AG04450 (cell line): ENCODE results near the gene RALBP1. TPM values are rescaled to one million over a fixed set of nuclear protein-coding genes. Genes with fewer than 3 reads are reported as not detected.
"Not testable (repeated sequence)": the region's sequence is repeated elsewhere in the genome, so short reads cannot be mapped to it uniquely, and the experiment has no call there.

ENCODE experiments used
- CTCF ChIA-PET: fragments of 300-600, 350-600 bp; formaldehyde crosslinking; extraction: SDS; loops from one replicate; lab custom pipeline; 2022; ENCODE audit warnings: antibody characterized with exemption, inconsistent platforms; lab: Charles Lee
- POLR2A ChIA-PET: fragments of 350-600 bp; formaldehyde crosslinking; extraction: SDS; loops from one replicate; lab custom pipeline; 2021; ENCODE audit warnings: antibody characterized with exemption, inconsistent platforms; lab: Yijun Ruan, JAX
- DNase-seq: peaks from one replicate; pipeline ENCODE4 v3.0.0-alpha.2; 2011; ENCODE audit warnings: low read depth, low spot score
- H3K27ac ChIP-seq: one replicate; pipeline ENCODE4 v1.5.1; 2012; ENCODE audit warnings: low read depth, low read length, control low read depth
- H3K27me3 ChIP-seq: one replicate; pipeline ENCODE4 v1.6.0; 2012; ENCODE audit warnings: low read length; ENCODE audit not compliant: control insufficient read depth, insufficient read depth
- H3K4me3 ChIP-seq: 2 replicates; pipeline ENCODE4 v1.5.1; 2011; ENCODE audit warnings: mild to moderate bottlenecking, low read depth, low read length, control low read depth
- H3K9me3 ChIP-seq: 2 replicates; pipeline ENCODE4 v1.5.1; 2012; ENCODE audit warnings: low read length; ENCODE audit not compliant: control insufficient read depth, insufficient read depth
- CTCF ChIP-seq: IDR thresholded peaks from 2 replicates; pipeline ENCODE4 v1.5.1; 2011; ENCODE audit warnings: low read depth, low read length, control low read depth, inconsistent platforms
- polyA minus RNA-seq: library from RNA; depleted of rRNA, polyadenylated mRNA; stranded (reverse); fragments of >200 nt; gene quantifications from 2 replicates; pipeline ENCODE4 v1.2.3, GENCODE V29; 2011; rRNA and poly(A)+ RNA removed
- polyA plus RNA-seq: library from polyadenylated mRNA; depleted of rRNA; stranded (reverse); fragments of >200 nt; gene quantifications from 2 replicates; pipeline ENCODE4 v1.2.3, GENCODE V29; 2011; rRNA removed

RALBP1 gene
- polyA plus RNA-seq, result 49.1 and 59.8 TPM in 2 replicates
- polyA minus RNA-seq, result 34.6 and 35.6 TPM in 2 replicates

GRCh38 chr18:9474983-9475642 lies at the start of gene RALBP1:
RALBP1 (plus strand) TSS chr18:9475513; CDS start chr18:9513046, 37,533 bp downstream.
- peak; percentile 99 for DNase-seq
- Histone ChIP-seq H3K9me3 (peaks cover 9% of the 10 kb centered on the region), H3K27ac (peak within 1 kb of the TSS; percentile 84), H3K4me3 (peak within 1 kb of the TSS; percentile 97), H3K27me3 (no peaks in the 10 kb centered on the region)
- ChIA-PET POLR2A (no interaction called here), CTCF (interaction anchor here (0.6 to 0.7 kb wide), 2 partner anchors 42 to 1430 kb away, joined by 3 read pairs; no protein-coding TSS in a partner anchor)
- 0 out of 2 replicates have a peak, but pooled peaks have one; percentile 0 for TF ChIP-seq CTCF

GRCh38 chr18:9426753-9427152 lies 48.6 kb upstream of the RALBP1 start:
- Histone ChIP-seq H3K9me3 (peaks cover 15% of the 10 kb centered on the region; the same call in 1 of the 2 replicates), H3K27ac (no peak overlapping the region), H3K27me3 (no peaks in the 10 kb centered on the region), H3K4me3 (no peak overlapping the region)
- no peak for TF ChIP-seq CTCF
- no peak for DNase-seq
- POLR2A ChIA-PET, result no interaction called here
- CTCF ChIA-PET, result no interaction called here

DNA sequence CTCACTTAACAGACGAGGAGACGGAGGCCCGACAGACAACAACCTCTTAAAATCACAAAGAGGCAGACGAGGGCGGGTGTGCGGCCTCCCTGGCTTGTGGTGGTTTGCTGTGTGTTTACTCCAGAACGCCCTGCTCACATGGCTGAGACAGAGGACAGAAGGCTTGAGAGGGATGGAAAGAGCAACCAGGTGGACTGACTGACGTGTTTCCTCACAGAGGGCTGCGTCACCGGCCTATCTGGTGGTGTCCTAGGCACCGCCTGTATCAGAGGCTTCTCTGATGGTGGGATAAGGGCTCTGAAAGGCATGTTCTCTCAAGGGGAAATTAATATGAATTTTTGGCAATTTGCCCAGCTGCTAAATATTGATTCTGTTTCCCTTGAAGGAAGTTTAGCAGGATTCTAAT lies 47.0 kb upstream of the RALBP1 start:
- CTCF ChIA-PET, result no interaction called here
- Histone ChIP-seq H3K9me3 (peaks cover 15% of the 10 kb centered on the region; the same call in 1 of the 2 replicates), H3K27me3 (no peaks in the 10 kb centered on the region), H3K27ac (no peak overlapping the region), H3K4me3 (no peak overlapping the region)
- POLR2A ChIA-PET, result no interaction called here
- no peak for DNase-seq
- TF ChIP-seq CTCF, result no peak

DNA sequence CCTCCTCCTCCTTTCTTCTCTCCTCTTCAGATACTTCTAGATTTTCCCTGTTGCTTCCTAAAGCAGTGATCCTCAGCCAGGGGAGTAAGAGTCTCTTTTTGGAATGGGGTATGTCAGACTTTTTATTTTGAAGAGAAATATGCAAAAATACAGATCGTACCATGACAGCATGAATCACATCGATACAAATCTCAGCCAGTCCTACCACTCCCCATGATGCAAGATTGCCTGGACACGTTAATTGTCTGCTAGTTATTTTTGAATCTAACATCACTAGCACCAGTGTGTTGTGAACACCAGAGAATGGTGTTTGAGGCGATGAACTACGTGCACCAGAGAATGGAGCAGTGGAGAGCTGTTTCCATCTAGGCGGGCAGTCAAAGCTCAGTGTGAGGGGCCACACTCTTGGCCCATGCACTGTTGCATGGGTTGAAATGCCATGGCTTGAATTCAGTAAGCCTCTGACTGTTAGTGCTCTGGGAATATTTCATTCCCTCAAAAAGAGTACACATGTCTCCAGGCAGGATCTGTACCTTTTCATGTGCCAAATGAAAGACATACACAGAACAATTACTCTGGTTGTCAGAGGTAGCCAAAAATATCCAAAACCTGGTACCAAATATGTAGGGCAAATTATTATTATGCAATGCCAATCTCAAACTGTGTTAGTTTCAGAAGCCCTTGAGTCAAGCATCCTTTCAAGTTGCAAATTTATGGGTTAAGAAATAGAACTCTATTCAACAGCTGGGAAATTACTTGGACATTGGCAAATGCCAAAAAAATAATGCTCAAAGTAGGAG lies 46.3 kb upstream of the RALBP1 start:
- ChIA-PET POLR2A (no interaction called here), CTCF (no interaction called here)
- H3K9me3 ChIP-seq, result peaks cover 9% of the 10 kb centered on the region
- TF ChIP-seq CTCF, result no peak
- no peak overlapping the region for H3K27ac ChIP-seq
- DNase-seq, result no peak
- no peaks in the 10 kb centered on the region for H3K27me3 ChIP-seq
- H3K4me3 ChIP-seq, result no peak overlapping the region

- POLR2A ChIA-PET, result no interaction called here
- Histone ChIP-seq H3K27me3 (no peaks in the 10 kb centered on the region), H3K9me3 (peaks cover 4% of the 10 kb centered on the region), H3K4me3 (no peak overlapping the region), H3K27ac (no peak overlapping the region)
- no peak for DNase-seq
- CTCF ChIA-PET, result no interaction called here
- no peak for TF ChIP-seq CTCF
Observed at GRCh38 chr18:9429662-9429993, 45.7 kb upstream of the RALBP1 start.

- DNase-seq, H3K27ac ChIP-seq, H3K4me3 ChIP-seq, H3K27me3 ChIP-seq, POLR2A ChIA-PET, CTCF ChIA-PET, H3K9me3 ChIP-seq: not testable (repeated sequence)
Observed at GRCh38 chr18:9430315-9430714, 45.0 kb upstream of the RALBP1 start.
